Measurements from ENCODE around the gene ISOC2. TPM values are rescaled to one million over a fixed set of nuclear protein-coding genes. Genes with fewer than 3 reads are reported as not detected.

The ISOC2 gene
- total RNA-seq, 1 experiment from 2014 or later: 72.2 TPM

DNA sequence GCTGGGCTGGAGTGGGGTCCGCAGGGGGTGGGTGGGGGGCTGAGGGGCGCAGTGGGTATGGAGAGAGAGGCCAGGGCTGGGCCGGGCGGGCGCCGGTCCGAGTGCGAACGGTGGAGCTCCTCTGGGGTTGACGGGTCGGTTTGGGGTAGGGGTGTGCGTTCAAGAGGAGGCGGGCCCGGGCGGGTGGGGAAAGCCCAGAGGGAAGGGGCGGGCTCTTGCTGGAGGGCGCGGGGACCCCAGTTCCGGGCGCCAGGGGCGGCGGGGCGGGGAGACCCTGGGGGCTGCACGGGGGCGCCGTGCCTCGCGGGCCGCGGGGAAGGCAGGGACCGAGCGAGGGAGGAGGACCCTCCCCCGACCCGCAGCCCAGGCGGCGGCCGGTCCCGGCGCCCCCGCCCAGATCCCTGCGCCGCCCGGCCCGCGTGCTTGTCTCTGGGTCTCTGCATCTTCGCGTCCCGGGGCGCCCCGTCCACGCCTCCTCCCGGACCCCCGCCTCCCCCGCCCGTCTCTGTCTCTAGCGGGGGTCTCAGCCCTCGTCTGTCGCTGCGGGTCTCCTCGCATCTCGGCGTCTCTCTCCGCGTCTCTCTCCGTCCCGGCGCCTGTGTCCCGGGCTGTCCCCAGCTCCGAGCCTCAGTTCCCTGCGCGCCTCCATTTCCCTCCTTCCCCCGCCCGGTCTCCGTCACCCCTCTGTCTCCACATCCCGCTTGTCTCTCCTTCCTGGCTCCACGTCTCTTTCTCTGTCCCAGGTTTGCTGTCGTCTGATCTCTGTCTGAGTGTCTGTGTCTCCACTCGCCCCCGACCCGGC, 10.1 kb downstream of the ISOC2 start:
- H3K18ac ChIP-seq (ENCODE audit: insufficient read length, low read depth, low read length): no peak overlapping the region
- no peak overlapping the region for H3K9ac ChIP-seq (ENCODE audit: extremely low read depth, insufficient read length, low read length)

More for the DNA sequence above, 10.1 kb downstream of the ISOC2 start:
- Histone ChIP-seq H3K79me2 (ENCODE audit: insufficient read depth, low read length) (no peaks in the 10 kb centered on the region), H3K14ac (ENCODE audit: insufficient read depth, low read length) (no peak overlapping the region), H4K20me1 (ENCODE audit: control insufficient read depth, insufficient read depth, insufficient read length) (no peaks in the 10 kb centered on the region), H4K8ac (replicated peaks; ENCODE audit: insufficient read length, low read depth, low read length) (no peak overlapping the region), H3K23ac (ENCODE audit: insufficient read length, low read depth, low read length) (no peak overlapping the region), H2BK120ac (ENCODE audit: low read depth, low read length, poor library complexity, severe bottlenecking) (no peak overlapping the region), H4K91ac (ENCODE audit: insufficient read length, low read depth, low read length) (no peak overlapping the region), H2AFZ (ENCODE audit: low read length) (no peak overlapping the region), H3K27ac (ENCODE audit: insufficient read length, low read depth, low read length) (no peak overlapping the region), H3K9me3 (ENCODE audit: control insufficient read depth, low read depth, low read length) (no peaks in the 10 kb centered on the region), H2AK5ac (ENCODE audit: insufficient read length, low read length) (no peak overlapping the region), H3K56ac (ENCODE audit: insufficient read length, low read depth, low read length) (no peak overlapping the region), H3T11ph (ENCODE audit: low read length) (no peak overlapping the region), H3K79me1 (ENCODE audit: insufficient read depth, low read depth, low read length, poor library complexity, severe bottlenecking) (no peaks in the 10 kb centered on the region), H2BK12ac (ENCODE audit: insufficient read length, low read depth, low read length) (no peak overlapping the region), H3K4me1 (ENCODE audit: insufficient read depth, low read length) (no peaks in the 10 kb centered on the region), H2BK20ac (ENCODE audit: low read depth, low read length, poor library complexity, severe bottlenecking) (no peak overlapping the region), H3K4me2 (ENCODE audit: insufficient read depth, insufficient read length, low read length) (peak overlapping the region; percentile 86), H4K5ac (ENCODE audit: insufficient read length, low read depth, low read length) (no peak overlapping the region), H3K27me3 (ENCODE audit: insufficient read depth, low read length) (peaks cover 39% of the 10 kb centered on the region; the same call in 1 of the 2 replicates), H3K4ac (ENCODE audit: low read depth, low read length) (no peak overlapping the region), H2BK15ac (ENCODE audit: low read depth, low read length) (no peak overlapping the region), H3K23me2 (ENCODE audit: insufficient read length, low read depth, low read length, poor library complexity, severe bottlenecking) (peaks cover 4% of the 10 kb centered on the region), H2BK5ac (ENCODE audit: insufficient read length, low read length) (no peak overlapping the region)
- Mint-ChIP-seq H3K4me3 (peak overlapping the region; percentile 60 to 87), H3K4me1 (peaks cover 3 to 13% of the 10 kb centered on the region in 2 experiments; a peak in 3 of 4 replicates), H3K36me3 (ENCODE audit: insufficient read depth in 1 of 3, low read depth in 3 of 3) (peaks cover 11 to 13% (median 12%) of the 10 kb centered on the region in 3 experiments; a peak in 5 of 7 replicates), H3K27ac (no peak overlapping the region), H3K9me3 (no peaks in the 10 kb centered on the region; a peak in 1 of 5 replicates), H3K27me3 (ENCODE audit: low read depth) (peaks cover 27% of the 10 kb centered on the region)
- TF ChIP-seq, protein P1, sequence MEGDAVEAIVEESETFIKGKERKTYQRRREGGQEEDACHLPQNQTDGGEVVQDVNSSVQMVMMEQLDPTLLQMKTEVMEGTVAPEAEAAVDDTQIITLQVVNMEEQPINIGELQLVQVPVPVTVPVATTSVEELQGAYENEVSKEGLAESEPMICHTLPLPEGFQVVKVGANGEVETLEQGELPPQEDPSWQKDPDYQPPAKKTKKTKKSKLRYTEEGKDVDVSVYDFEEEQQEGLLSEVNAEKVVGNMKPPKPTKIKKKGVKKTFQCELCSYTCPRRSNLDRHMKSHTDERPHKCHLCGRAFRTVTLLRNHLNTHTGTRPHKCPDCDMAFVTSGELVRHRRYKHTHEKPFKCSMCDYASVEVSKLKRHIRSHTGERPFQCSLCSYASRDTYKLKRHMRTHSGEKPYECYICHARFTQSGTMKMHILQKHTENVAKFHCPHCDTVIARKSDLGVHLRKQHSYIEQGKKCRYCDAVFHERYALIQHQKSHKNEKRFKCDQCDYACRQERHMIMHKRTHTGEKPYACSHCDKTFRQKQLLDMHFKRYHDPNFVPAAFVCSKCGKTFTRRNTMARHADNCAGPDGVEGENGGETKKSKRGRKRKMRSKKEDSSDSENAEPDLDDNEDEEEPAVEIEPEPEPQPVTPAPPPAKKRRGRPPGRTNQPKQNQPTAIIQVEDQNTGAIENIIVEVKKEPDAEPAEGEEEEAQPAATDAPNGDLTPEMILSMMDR (conservative IDR thresholded peaks at IDR 0.05): no peak
- no peak for DNase-seq
- no CpG with 5 or more reads among the region's 80 CpGs for WGBS (ENCODE audit: extremely low coverage, insufficient read length, low lambda C conversion rate)

All from H9 (cell line).